ENCODE data around the gene PRDM9.

Gene PRDM9

GRCh38 chr5:23528677-23529076 is 21.3 kb downstream of the PRDM9 start:
- DNase-seq = no peak

GRCh38 chr5:23530571-23530970 is 23.2 kb downstream of the PRDM9 start:
- DNase-seq = no peak

GRCh38 chr5:23571059-23571458 is 63.6 kb downstream of the PRDM9 start:
- no peak for DNase-seq
